Liver (tissue), 9 donors: Measurements from ENCODE around the gene TMEM214. TPM values are rescaled to one million over a fixed set of nuclear protein-coding genes. Genes with fewer than 3 reads are reported as not detected.

ENCODE experiments used
- DNase-seq: peaks from one replicate; pipeline ENCODE4 v3.0.0-alpha.2; 2017; ENCODE audit warnings: low spot score
- H3K27ac ChIP-seq, 2 donors: one replicate each; pipeline ENCODE4 v1.7.0; 2013; ENCODE audit warnings: inconsistent platforms in 2 of 2, low read length in 2 of 2, control low read depth in 1 of 2, low read depth in 1 of 2, mild to moderate bottlenecking in 1 of 2
- H3K27me3 ChIP-seq, 4 donors: one replicate each; pipeline versions ENCODE4 v1.6.1 to v1.7.0; 2013; ENCODE audit warnings: low read length in 3 of 4, inconsistent platforms in 1 of 4, mild to moderate bottlenecking in 1 of 4, moderate library complexity in 1 of 4; ENCODE audit not compliant: control insufficient read depth in 4 of 4, insufficient read depth in 4 of 4
- H3K36me3 ChIP-seq, 4 donors: one replicate each; pipeline versions ENCODE4 v1.6.1 to v1.7.0; 2013; ENCODE audit warnings: low read length in 3 of 4, mild to moderate bottlenecking in 3 of 4, low read depth in 1 of 4, moderate library complexity in 1 of 4; ENCODE audit not compliant: control insufficient read depth in 4 of 4, insufficient read depth in 3 of 4
- H3K4me1 ChIP-seq, 4 donors: one replicate each; pipeline versions ENCODE4 v1.6.1 to v1.7.0; 2013; ENCODE audit warnings: low read length in 3 of 4, mild to moderate bottlenecking in 3 of 4, moderate library complexity in 1 of 4; ENCODE audit not compliant: control insufficient read depth in 4 of 4, insufficient read depth in 4 of 4
- H3K4me3 ChIP-seq, 3 donors: one replicate each; pipeline versions ENCODE4 v1.6.1 to v1.7.0; 2013; ENCODE audit warnings: low read length in 3 of 3, control low read depth in 1 of 3, low read depth in 1 of 3, mild to moderate bottlenecking in 1 of 3
- H3K9ac ChIP-seq, 2 donors: one replicate each; pipeline ENCODE4 v1.7.0; 2013; ENCODE audit warnings: low read length in 2 of 2, mild to moderate bottlenecking in 2 of 2, moderate library complexity in 2 of 2, control low read depth in 1 of 2, low read depth in 1 of 2
- H3K9me3 ChIP-seq, 4 donors: one replicate each; pipeline versions ENCODE4 v1.6.1 to v1.7.0; 2013; ENCODE audit warnings: low read length in 3 of 4; ENCODE audit not compliant: control insufficient read depth in 4 of 4
- EGR1 ChIP-seq, 2 donors: IDR thresholded peaks; 2 replicates each; pipeline ENCODE4 v1.6.1; 2016 to 2018; ENCODE audit warnings: antibody characterized with exemption in 2 of 2, low read depth in 2 of 2
- FOXA1 ChIP-seq: IDR thresholded peaks from 2 replicates; pipeline ENCODE4 v1.6.1; 2016; ENCODE audit warnings: antibody characterized with exemption
- FOXA2 ChIP-seq: IDR thresholded peaks from 2 replicates; pipeline ENCODE4 v1.6.1; 2016; ENCODE audit warnings: antibody characterized with exemption
- GABPA ChIP-seq, 2 donors: IDR thresholded peaks in 1 of 2; conservative IDR thresholded peaks in 1 of 2; 2 replicates each; pipeline ENCODE4 v1.6.1; 2016; ENCODE audit warnings: antibody characterized with exemption in 2 of 2, mild to moderate bottlenecking in 1 of 2, moderate library complexity in 1 of 2
- HNF4A ChIP-seq, 2 donors: conservative IDR thresholded peaks; 2 replicates each; pipeline ENCODE4 v1.6.1; 2016; ENCODE audit warnings: antibody characterized with exemption in 2 of 2, mild to moderate bottlenecking in 2 of 2
- HNF4G ChIP-seq: IDR thresholded peaks from 2 replicates; pipeline ENCODE4 v1.6.1; 2016; ENCODE audit warnings: antibody characterized with exemption
- JUND ChIP-seq, 2 donors: IDR thresholded peaks; 2 replicates each; pipeline ENCODE4 v1.6.1; 2016; ENCODE audit warnings: antibody characterized with exemption in 2 of 2
- NR2F2 ChIP-seq: IDR thresholded peaks from 2 replicates; pipeline ENCODE4 v1.6.1; 2016; ENCODE audit warnings: antibody characterized with exemption
- RAD21 ChIP-seq, 2 donors: IDR thresholded peaks; 2 replicates each; pipeline ENCODE4 v1.6.1; 2016; ENCODE audit warnings: antibody characterized with exemption in 2 of 2, mild to moderate bottlenecking in 2 of 2
- RXRA ChIP-seq, 2 donors: IDR thresholded peaks; 2 replicates each; pipeline ENCODE4 v1.6.1; 2017 to 2018; ENCODE audit warnings: antibody characterized with exemption in 2 of 2, mild to moderate bottlenecking in 1 of 2
- TAF1 ChIP-seq: conservative IDR thresholded peaks from 2 replicates; pipeline ENCODE4 v1.6.1; 2016; ENCODE audit warnings: antibody characterized with exemption, mild to moderate bottlenecking
- YY1 ChIP-seq: IDR thresholded peaks from 2 replicates; pipeline ENCODE4 v1.6.1; 2016; ENCODE audit warnings: antibody characterized with exemption, mild to moderate bottlenecking
- WGBS: extraction: QIAGEN DNeasy Blood & Tissue Kit; methylation state at CpG from one replicate; pipeline ENCODE4 v1.1.7; 2013; 5-methylcytosine and 5-hydroxymethylcytosine counted together
- polyA plus RNA-seq, 2 donors: library from polyadenylated mRNA; stranded (reverse) in 1 of 2; unstranded in 1 of 2; fragments of 200-250 nt in 1 of 2; fragments of >200 nt in 1 of 2; fragmentation: Nextera tagmentation in 1 of 2; extraction: Ambion mirVana in 1 of 2; gene quantifications; one replicate each; pipeline versions ENCODE4 v1.2.1 to v1.2.3, GENCODE V29; 2013 to 2015
- total RNA-seq, 2 donors: library from RNA; depleted of rRNA; stranded (reverse); fragments of >200 nt; gene quantifications; one replicate each; pipeline ENCODE4 v1.2.3, GENCODE V29; 2014
- TF ChIP-seq, protein P1 (sequence below): IDR thresholded peaks from 2 replicates; pipeline ENCODE4 v1.6.1; 2016; ENCODE audit warnings: antibody characterized with exemption
- TF ChIP-seq, protein P2 (sequence below): IDR thresholded peaks from 2 replicates; pipeline ENCODE4 v1.6.1; 2016; ENCODE audit warnings: antibody characterized with exemption
- TF ChIP-seq, protein P3 (sequence below): IDR thresholded peaks from 2 replicates; pipeline ENCODE4 v1.6.1; 2016; ENCODE audit warnings: antibody characterized with exemption, mild to moderate bottlenecking
- TF ChIP-seq, protein P4 (sequence below): fragments of 150-350 bp; IDR thresholded peaks from 2 replicates; pipeline ENCODE4 v1.5.1; 2017; ENCODE audit warnings: improper control_type of control experiment, low read depth, low read length; ENCODE audit not compliant: missing input control
- TF ChIP-seq, protein P5 (sequence below): IDR thresholded peaks from 2 replicates; pipeline ENCODE4 v1.6.1; 2016; ENCODE audit warnings: antibody characterized with exemption
- donor health status: healthy.
- donor health status: healthy.
- donor health status: healthy.
- donor health status: healthy.
- donor health status: healthy.

TMEM214 gene
- total and polyA plus RNA-seq, 4 donors: 17.1 to 53.4 (median 38.4) TPM

DNA sequence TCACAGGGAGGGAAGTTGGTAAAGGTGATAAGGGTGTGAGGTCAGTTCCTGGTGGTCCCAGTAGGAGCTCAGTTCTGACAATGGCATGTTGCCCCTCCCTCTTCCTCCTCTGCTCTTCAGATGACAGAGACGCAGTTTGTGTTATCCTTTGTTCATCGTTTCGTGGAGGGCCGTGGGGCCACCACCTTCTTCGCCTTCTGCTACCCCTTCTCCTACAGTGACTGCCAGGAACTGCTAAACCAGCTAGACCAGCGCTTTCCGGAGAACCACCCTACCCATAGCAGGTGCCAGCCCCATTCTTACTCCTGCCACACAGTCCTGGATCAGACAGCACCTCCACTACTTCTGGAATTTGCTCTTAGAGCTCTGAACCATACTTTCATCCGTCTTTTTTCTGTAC, 21.0 kb downstream of the TMEM214 start:
- no peak overlapping the region for H3K27ac ChIP-seq
- H3K27me3 ChIP-seq: no peaks in the 10 kb centered on the region
- no peak for TF ChIP-seq JUND (IDR thresholded peaks at IDR 0.05)
- TF ChIP-seq TAF1: no peak
- no peak for TF ChIP-seq HNF4A (conservative IDR thresholded peaks at IDR 0.05)
- TF ChIP-seq RXRA (IDR thresholded peaks at IDR 0.05): no peak
- TF ChIP-seq YY1: no peak
- no peak overlapping the region for H3K4me3 ChIP-seq
- peaks cover 6 to 24% (median 14%) of the 10 kb centered on the region in 4 donors for H3K4me1 ChIP-seq
- H3K9me3 ChIP-seq: no peaks in the 10 kb centered on the region
- DNase-seq: no peak
- 95% methylated on average over 8 of the region's 8 CpGs for WGBS
- peaks cover 0 to 18% (median 16%) of the 10 kb centered on the region in 4 donors for H3K36me3 ChIP-seq
- no peak overlapping the region for H3K9ac ChIP-seq

DNA sequence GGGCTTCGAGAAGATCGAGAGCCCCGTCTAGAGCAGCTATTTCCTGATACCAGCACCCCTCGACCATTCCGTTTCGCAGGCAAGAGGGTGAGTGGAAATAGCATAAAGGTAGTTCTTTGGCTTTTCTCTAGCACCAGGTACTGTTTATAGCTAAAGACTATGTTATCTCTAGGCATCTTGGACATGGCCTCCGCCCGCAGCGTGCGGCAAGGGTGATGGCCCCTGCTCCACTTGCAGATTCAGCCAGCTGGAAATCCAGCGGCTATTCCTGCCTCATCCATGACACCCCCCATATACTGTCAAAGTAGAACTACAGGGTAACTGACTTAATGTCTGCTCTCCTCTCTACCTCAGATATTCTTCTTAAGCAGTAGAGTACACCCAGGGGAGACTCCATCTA, 22.0 kb downstream of the TMEM214 start:
- DNase-seq: no peak
- H3K36me3 ChIP-seq: peaks cover 0 to 18% (median 16%) of the 10 kb centered on the region in 4 donors
- TF ChIP-seq YY1 (no peak), TAF1 (no peak), JUND (IDR thresholded peaks at IDR 0.05) (no peak), FOXA2 (no peak), HNF4A (conservative IDR thresholded peaks at IDR 0.05) (no peak), FOXA1 (no peak), EGR1 (IDR thresholded peaks at IDR 0.05; ENCODE audit: low read depth in 2 of 2) (no peak), HNF4G (no peak), RAD21 (IDR thresholded peaks at IDR 0.05) (no peak), GABPA (IDR thresholded peaks at IDR 0.05 in 1 of 2, conservative IDR thresholded peaks at IDR 0.05 in 1 of 2) (no peak), RXRA (IDR thresholded peaks at IDR 0.05) (no peak), NR2F2 (no peak)
- TF ChIP-seq, protein P1, sequence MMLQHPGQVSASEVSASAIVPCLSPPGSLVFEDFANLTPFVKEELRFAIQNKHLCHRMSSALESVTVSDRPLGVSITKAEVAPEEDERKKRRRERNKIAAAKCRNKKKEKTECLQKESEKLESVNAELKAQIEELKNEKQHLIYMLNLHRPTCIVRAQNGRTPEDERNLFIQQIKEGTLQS: no peak
- TF ChIP-seq, protein P2, sequence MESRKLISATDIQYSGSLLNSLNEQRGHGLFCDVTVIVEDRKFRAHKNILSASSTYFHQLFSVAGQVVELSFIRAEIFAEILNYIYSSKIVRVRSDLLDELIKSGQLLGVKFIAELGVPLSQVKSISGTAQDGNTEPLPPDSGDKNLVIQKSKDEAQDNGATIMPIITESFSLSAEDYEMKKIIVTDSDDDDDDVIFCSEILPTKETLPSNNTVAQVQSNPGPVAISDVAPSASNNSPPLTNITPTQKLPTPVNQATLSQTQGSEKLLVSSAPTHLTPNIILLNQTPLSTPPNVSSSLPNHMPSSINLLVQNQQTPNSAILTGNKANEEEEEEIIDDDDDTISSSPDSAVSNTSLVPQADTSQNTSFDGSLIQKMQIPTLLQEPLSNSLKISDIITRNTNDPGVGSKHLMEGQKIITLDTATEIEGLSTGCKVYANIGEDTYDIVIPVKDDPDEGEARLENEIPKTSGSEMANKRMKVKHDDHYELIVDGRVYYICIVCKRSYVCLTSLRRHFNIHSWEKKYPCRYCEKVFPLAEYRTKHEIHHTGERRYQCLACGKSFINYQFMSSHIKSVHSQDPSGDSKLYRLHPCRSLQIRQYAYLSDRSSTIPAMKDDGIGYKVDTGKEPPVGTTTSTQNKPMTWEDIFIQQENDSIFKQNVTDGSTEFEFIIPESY: no peak
- TF ChIP-seq, protein P3, sequence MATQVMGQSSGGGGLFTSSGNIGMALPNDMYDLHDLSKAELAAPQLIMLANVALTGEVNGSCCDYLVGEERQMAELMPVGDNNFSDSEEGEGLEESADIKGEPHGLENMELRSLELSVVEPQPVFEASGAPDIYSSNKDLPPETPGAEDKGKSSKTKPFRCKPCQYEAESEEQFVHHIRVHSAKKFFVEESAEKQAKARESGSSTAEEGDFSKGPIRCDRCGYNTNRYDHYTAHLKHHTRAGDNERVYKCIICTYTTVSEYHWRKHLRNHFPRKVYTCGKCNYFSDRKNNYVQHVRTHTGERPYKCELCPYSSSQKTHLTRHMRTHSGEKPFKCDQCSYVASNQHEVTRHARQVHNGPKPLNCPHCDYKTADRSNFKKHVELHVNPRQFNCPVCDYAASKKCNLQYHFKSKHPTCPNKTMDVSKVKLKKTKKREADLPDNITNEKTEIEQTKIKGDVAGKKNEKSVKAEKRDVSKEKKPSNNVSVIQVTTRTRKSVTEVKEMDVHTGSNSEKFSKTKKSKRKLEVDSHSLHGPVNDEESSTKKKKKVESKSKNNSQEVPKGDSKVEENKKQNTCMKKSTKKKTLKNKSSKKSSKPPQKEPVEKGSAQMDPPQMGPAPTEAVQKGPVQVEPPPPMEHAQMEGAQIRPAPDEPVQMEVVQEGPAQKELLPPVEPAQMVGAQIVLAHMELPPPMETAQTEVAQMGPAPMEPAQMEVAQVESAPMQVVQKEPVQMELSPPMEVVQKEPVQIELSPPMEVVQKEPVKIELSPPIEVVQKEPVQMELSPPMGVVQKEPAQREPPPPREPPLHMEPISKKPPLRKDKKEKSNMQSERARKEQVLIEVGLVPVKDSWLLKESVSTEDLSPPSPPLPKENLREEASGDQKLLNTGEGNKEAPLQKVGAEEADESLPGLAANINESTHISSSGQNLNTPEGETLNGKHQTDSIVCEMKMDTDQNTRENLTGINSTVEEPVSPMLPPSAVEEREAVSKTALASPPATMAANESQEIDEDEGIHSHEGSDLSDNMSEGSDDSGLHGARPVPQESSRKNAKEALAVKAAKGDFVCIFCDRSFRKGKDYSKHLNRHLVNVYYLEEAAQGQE: no peak
- TF ChIP-seq, protein P4, sequence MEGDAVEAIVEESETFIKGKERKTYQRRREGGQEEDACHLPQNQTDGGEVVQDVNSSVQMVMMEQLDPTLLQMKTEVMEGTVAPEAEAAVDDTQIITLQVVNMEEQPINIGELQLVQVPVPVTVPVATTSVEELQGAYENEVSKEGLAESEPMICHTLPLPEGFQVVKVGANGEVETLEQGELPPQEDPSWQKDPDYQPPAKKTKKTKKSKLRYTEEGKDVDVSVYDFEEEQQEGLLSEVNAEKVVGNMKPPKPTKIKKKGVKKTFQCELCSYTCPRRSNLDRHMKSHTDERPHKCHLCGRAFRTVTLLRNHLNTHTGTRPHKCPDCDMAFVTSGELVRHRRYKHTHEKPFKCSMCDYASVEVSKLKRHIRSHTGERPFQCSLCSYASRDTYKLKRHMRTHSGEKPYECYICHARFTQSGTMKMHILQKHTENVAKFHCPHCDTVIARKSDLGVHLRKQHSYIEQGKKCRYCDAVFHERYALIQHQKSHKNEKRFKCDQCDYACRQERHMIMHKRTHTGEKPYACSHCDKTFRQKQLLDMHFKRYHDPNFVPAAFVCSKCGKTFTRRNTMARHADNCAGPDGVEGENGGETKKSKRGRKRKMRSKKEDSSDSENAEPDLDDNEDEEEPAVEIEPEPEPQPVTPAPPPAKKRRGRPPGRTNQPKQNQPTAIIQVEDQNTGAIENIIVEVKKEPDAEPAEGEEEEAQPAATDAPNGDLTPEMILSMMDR: no peak
- TF ChIP-seq, protein P5, sequence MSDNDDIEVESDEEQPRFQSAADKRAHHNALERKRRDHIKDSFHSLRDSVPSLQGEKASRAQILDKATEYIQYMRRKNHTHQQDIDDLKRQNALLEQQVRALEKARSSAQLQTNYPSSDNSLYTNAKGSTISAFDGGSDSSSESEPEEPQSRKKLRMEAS: no peak

More for the DNA sequence above, 22.0 kb downstream of the TMEM214 start:
- 95% methylated on average over 11 of the region's 11 CpGs for WGBS
- H3K4me1 ChIP-seq: peaks cover 2 to 27% (median 16%) of the 10 kb centered on the region in 4 donors
- H3K27ac ChIP-seq: no peak overlapping the region
- no peak overlapping the region for H3K4me3 ChIP-seq
- H3K27me3 ChIP-seq: no peaks in the 10 kb centered on the region
- H3K9me3 ChIP-seq: no peaks in the 10 kb centered on the region
- H3K9ac ChIP-seq: no peak overlapping the region
